PFSK-1 (cell line): Measurements from ENCODE around the gene NFKBIL1.

Experiments
- FOXP2 ChIP-seq: optimal IDR thresholded peaks from 2 replicates; pipeline ENCODE3; 2011; ENCODE audit warnings: borderline replicate concordance, control low read depth, inconsistent platforms; ENCODE audit not compliant: insufficient read depth; ENCODE audit errors: extremely low read length, extremely low read depth
- POLR2AphosphoS5 ChIP-seq: IDR thresholded peaks from 2 replicates; pipeline ENCODE4 v1.6.1; 2012; ENCODE audit warnings: low read depth, mild to moderate bottlenecking, control low read depth, low read length, moderate library complexity
- REST ChIP-seq, 2 experiments: IDR thresholded peaks; 2 replicates each; pipeline versions ENCODE4 v1.6.1 to v1.8.0; 2011 to 2012; ENCODE audit warnings: low read depth in 2 of 2, low read length in 2 of 2, control low read depth in 1 of 2, inconsistent platforms in 1 of 2, mild to moderate bottlenecking in 1 of 2, moderate library complexity in 1 of 2; ENCODE audit not compliant: insufficient read depth in 1 of 2
- SIN3A ChIP-seq: IDR thresholded peaks from 2 replicates; pipeline ENCODE4 v1.6.1; 2012; ENCODE audit warnings: mild to moderate bottlenecking, low read length, moderate library complexity, borderline replicate concordance; ENCODE audit not compliant: insufficient read depth
- TAF1 ChIP-seq: IDR thresholded peaks from 2 replicates; pipeline ENCODE4 v1.6.1; 2012; ENCODE audit warnings: low read length, control low read depth, borderline replicate concordance; ENCODE audit not compliant: insufficient read depth

The NFKBIL1 gene

GRCh38 chr6:31541059-31541657, 6.2 kb upstream of the NFKBIL1 start:
- TF ChIP-seq REST (IDR thresholded peaks at IDR 0.05; ENCODE audit: insufficient read depth in 1 of 2, low read depth in 2 of 2, low read length in 2 of 2) (0 out of 4 replicates have a peak, but pooled peaks of 1 of the 2 experiments have one; percentile 44), FOXP2 (no peak), SIN3A (peak; percentile 91; the same call in 1 of the 2 replicates)

GRCh38 chr6:31541658-31542521, 5.5 kb upstream of the NFKBIL1 start, which contains the start of gene DDX39B:
Gene DDX39B, minus strand, starts transcription at chr6:31542003. Its CDS starts 1,471 bp downstream, at chr6:31540532.
- TF ChIP-seq REST (IDR thresholded peaks at IDR 0.05; ENCODE audit: insufficient read depth in 1 of 2, low read depth in 2 of 2, low read length in 2 of 2) (peak; percentile 71 to 75; a peak in 3 of 4 replicates), POLR2AphosphoS5 (peak; percentile 96), TAF1 (peak; percentile 99), SIN3A (peak; percentile 91; the same call in 1 of the 2 replicates), FOXP2 (no peak)

GRCh38 chr6:31543639-31544038, 3.8 kb upstream of the NFKBIL1 start:
- no peak for TF ChIP-seq SIN3A
- no peak for TF ChIP-seq FOXP2
- no peak for TF ChIP-seq TAF1
- no peak for TF ChIP-seq POLR2AphosphoS5
- TF ChIP-seq REST (IDR thresholded peaks at IDR 0.05; ENCODE audit: insufficient read depth in 1 of 2, low read depth in 2 of 2, low read length in 2 of 2): no peak

GRCh38 chr6:31544676-31545075, 2.7 kb upstream of the NFKBIL1 start:
- no peak for TF ChIP-seq SIN3A

GRCh38 chr6:31545291-31545690, 2.1 kb upstream of the NFKBIL1 start:
- no peak for TF ChIP-seq SIN3A
- no peak for TF ChIP-seq POLR2AphosphoS5
- TF ChIP-seq REST (IDR thresholded peaks at IDR 0.05; ENCODE audit: insufficient read depth in 1 of 2, low read depth in 2 of 2, low read length in 2 of 2): no peak
- no peak for TF ChIP-seq FOXP2
- TF ChIP-seq TAF1: no peak
